GM18499 (cell line): ENCODE measurements around the gene GPD2.
"Not testable (repeated sequence)": the region's sequence is repeated elsewhere in the genome, so short reads cannot be mapped to it uniquely, and the experiment has no call there.

ENCODE experiments used
- ATAC-seq: cut with Tn5 transposase; IDR thresholded peaks from one replicate; pipeline ENCODE4 v1.9.1; 2021; ENCODE audit warnings: moderate number of reproducible peaks; ENCODE audit not compliant: insufficient read depth, unreplicated experiment

The GPD2 gene

DNA sequence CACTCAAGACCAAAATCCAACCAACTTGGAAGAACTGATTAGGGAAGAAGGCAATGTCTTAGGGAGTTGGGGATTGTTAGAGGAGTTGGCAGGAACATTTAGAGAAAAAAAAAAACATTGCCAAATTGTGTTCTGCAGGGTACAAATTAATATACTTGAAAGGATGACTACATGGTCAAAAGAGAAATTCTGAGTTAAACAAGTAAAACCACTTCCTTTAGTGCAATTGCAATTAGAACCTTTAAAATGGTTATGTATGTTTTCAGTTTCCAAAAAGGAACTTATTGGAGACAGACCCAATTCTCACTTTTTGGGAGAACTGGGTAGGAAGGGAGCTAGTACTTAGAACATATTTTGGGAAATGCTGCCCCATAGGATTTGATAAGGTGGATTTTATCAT is 137.9 kb downstream of the GPD2 start:
- no peak for ATAC-seq

DNA sequence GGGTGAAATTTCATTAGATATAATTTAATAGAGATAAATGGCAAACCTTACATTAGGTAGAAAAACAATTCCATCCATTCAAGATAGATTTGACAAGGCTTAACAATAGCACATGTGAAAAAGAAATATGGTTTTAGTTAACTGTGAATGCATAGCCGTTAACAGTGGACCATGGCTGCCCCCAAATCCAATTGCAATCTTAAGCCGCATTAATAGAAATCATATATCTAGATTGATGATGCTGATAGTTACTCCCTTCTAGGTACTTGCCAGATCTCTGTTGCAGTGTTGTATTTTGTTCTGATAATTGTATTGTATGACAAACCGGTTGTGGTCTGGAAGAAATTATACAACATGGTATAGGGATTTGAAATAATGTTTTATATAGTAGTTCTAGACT is 139.8 kb downstream of the GPD2 start:
- no peak for ATAC-seq

DNA sequence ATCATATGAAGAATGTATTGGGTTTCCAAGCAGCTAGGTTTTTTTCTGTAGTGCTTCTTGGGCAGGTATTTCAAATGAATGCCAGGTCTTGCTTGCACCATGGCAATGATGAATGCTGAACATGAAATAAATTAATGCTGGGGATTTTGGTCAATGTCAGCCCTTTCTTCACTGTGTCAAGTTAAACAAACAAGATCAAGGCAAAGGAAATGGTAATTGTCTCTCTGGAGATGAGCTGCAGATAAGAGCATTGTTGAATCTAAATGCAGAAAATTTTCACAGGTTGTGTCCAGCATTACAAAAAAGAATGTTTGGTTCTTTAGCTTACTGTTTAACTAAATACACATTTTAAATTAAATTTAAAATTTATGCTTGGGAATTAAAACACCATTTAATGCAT is 144.3 kb downstream of the GPD2 start:
- no peak for ATAC-seq

DNA sequence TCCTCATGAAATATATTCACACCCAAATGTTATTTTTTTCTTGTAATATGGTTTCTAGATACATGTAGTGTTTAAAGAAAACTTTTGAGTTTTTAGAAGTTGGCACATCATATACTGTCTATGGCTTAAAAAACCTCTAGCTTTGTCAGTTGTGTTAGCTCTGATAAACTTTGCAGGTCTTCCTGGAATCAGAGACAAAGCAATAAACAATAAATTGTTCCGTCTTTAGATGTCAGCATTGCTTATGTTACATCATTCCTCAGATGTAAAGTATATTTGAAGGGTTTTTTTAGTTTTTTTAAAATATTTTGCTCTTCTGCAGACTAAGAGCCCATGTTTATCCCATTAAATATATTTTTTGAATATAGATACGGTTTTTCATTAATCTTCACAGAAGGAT is 145.1 kb downstream of the GPD2 start:
- ATAC-seq, result no peak

DNA sequence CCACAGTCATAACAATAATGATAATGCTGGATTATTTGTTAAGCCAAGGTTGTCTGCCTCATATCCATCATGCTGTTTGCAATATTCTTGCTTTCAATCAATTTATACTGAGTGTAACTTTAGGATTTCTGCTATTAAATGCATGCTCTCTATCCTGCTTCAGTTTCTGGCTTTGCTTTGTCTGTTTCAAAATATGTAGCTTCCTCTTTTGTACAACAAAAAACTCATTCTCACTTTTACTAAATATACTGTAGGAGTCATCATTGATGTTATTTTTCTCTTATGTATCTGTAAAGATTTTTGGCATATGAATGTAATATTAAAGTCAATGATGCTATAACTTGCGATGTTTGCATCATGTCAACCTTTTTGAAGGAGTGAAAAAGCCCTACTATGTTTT is 149.3 kb downstream of the GPD2 start:
- ATAC-seq, result no peak

DNA sequence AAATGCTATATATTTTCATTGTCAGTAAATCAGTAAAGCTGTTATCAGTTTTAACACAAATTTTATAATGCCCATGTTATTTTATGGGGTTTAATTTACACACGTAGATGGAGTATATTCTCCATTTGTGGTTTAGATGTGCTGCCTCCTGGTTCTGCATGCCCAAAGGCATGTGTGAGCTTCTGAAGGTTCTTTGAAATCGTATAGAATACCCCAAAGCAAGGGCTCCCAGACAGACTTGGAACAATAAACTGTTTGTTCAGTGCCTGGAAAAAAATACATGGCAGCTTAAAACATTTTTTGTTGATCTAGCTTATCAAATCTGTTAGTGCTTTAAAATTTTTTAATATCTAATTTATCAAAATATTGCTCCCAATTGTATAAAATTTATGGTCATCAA is 150.4 kb downstream of the GPD2 start:
- ATAC-seq, result no peak

DNA sequence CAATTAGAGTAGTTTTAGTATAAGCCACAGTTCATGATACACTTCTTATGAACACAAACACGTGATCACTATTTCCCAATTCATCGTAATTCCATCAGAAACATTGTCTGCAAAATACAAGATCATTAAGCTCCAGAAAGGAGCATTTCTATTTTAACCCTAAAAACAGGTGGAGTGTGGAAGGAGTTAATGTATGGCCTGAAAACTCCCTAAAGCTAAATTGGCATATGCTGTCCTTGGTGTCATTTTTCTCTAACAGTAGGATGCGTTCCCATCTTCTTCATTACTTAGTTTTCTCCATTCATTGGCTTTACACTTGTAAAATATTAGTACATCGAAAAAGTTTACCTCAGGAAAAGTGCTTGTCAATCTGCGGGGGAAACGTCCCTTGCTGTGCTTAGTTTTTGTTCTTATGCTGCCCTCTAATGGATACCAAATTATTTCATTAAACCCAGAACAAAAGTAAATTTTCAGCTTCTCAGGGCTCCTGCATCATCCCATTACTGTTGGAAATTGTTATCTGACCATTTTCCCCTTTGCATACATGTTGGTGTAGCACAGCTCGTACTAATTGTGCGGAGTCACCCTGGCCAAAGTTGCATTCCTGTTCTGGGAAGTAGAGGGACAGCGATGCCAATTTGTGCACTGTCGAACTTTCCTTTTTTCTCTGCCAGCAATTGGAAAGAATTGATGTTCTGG is 153.4 kb downstream of the GPD2 start:
- no peak for ATAC-seq

DNA sequence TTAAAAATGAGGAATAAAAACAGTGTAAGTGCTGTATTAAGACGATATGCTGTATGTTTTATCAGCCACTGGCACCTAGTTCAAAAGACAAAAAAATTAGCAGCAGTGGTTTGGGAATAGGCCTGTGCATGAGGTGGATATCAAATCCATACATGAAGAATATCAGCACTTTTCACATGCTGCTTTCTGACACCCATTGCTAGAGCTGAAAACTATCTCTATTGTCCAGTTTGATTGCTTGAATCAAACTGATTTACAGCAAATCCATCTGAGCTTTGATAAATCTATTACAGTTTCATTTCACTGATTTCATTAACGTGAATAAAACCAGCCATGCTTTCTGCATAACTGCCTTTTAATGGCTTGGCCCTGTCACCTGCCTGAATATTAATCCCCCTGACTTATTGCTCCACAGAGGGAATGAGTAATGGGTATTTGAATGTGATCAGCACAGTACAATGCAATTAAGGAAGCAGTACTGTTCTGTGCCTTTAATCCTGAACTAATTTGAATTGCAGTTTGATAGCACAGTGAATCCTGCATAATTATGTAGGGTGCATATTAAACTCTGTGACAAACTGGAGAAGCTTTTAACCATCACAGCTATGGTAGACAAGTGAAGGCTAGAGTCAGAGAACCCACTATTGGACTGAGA is 154.0 kb downstream of the GPD2 start:
- ATAC-seq, result no peak

DNA sequence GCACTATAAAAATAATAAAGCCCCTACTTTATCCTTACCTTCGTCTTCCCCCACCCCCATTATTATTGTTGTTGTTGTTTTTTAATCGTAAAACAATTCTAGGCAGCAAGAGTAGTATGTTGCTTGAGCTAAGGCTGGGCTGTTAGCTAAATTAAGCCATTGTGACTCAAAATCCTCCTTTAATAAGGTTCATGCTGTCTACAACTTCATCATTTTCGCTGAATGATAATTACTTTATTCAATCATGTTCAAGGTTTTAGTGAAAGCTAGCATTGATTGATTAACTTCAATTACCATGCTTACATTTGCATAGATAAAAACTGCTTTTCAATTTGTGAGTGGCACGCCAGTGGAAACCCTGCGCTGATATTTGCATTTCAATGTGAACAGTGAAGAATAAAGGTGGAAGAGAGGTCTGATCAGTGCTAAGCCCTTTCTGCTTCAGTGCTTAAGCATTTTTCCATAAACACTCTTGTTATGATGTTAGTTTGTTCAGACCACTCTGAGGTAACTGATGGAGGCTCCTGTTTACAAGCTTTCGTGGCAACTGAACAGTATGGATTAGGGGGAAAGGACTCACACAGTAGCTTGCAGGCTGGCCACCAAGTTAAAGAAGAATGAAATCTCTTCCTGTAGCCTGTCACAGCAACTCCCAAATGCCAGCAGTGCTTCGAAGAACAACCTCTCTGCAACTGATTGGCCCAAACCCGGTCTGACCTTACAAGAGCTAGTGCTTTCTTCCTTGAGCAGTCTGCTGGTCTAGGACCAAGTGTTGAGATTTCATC is 156.8 kb downstream of the GPD2 start:
- ATAC-seq, result no peak

DNA sequence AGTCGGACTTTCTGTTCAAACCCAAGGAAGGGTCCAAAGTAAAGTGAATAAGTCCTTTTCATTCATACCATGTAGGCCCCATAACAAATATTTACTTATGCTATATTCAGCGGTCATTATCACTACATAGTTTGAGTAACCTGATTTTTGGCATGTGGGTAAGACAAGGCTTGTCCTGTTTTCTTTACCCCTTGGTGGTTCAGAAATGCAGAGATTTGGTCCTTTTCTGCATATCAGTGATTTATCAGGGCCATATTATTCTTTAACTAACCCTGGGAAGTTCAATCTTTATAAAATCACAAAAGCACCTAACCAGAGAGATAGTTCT is 157.4 kb downstream of the GPD2 start:
- ATAC-seq, result no peak

DNA sequence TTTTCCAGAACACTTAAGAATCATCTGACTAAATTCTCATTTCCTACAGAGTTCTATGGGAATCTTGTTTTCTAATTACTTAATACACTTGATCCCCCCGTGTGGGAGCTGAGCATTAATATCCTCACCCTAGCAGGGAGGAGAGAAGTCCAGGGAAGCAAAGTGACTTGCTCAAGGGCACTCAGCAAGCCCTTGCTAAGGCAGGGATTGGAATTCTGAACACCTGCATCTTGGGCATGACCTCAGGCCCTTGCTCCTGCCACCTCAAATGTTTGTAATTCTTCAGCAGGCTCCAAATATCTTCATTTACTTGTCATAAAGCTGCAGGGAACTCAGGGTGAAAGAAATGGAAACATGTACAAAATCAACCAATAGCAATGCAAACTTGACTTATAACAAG is 162.4 kb downstream of the GPD2 start:
- ATAC-seq, result no peak

DNA sequence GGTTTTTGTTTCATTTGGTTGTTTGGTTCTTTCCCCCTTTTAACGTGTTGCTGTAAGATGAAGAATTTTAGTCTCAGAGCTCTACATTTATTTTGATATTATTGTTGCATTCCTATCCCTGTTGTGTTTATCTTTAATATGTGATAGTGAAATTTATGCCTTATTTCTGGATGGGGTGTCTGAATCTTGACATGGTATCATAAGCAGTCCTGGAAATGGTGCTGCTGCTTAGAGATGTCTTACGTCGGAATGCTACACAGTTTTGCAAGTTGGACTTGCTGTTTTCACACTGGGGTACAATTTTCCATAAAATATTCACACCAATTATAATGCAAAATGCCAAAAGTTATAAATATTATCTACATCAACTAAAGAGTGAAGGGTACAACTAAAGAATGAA is 164.0 kb downstream of the GPD2 start:
- no peak for ATAC-seq

DNA sequence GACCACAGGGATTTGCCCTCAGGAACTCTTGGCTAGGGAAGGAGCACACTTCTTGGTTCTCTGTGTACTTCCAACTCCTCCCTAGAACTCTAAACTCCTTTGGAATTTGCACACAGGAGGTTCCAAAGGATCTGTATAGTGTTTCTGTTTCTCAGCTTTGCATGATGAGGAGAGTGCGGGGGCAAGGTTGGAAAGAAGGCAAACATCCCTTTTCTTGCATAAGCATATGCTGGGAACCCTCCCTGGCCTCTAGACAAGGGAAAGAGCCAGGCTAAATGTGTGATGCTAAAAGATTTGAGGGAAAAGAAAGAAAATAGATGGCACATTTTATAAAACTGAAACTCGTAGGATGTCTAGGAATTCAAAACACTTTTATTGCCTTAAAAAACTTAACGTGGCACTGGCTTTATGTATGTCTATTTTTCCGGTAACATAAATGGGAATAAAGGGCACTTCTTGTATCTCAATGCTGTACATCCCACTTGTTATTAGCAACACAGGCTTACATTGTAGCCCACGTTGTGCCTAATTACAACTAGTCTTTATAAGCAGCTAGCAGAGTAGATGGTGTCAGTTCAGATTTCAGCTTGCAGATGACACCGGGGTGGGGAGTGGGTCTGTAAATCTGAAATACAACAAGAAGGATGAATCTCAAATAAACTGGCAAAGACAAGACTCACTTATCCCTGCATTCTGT is 165.8 kb downstream of the GPD2 start:
- no peak for ATAC-seq

DNA sequence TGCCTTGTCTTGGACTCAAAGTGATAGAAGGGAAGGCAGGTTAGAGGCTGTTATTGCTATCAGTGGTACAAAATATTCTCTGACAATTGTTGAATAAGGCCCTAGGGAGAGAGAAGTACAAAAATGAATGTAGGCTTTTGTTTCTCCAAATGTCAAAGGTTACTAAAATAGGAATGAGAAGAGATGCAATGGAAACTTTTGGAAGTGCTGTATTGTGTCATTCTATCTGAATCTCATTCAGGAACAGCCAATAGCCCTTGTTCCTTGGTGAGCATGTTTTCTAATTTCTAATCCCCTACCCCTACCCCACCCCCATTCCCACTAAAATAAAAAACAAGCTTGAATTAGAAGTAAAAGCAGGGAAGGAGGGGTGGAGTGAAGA is 166.4 kb downstream of the GPD2 start:
- ATAC-seq, result no peak

DNA sequence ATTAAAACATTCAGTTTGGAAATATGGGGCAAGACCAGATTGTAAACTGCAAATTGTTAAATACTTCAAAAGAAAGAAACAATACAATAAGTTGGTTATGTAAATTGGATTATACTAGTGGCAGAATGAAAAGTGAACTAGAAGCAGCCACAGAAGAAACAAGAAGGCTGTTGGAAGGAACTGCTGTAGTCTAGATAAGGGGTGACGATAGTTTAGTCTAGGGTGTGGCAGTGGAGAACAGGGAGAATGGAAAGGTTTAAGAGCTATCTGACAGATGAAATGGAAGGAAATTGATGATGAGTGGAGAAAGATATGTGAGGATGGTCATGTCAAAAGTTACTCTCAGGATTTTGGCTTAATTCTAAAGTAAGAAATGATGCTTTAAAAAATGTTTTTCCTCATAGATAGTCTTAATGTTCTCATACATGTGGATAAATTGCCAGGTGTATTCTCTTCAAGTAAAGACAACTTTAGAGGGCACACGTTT is 179.7 kb downstream of the GPD2 start:
- ATAC-seq, result no peak

DNA sequence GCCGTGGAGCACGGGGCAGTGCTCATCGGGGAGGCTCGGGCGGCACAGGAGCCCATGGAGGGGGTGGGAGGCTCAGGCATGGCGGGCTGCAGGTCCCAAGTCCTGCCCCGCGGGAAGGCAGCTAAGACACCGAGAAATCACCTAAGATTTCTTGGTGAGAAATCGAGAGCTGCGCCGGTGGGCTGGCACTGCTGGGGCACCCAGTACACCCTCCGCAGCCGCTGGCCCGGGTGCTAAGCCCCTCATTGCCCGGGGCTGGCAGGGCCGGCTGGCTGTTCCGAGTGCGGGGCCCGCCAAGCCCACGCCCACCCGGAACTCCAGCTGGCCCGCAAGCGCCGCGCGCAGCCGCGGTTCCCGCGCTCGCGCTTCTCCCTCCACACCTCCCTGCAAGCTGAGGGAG is 181.9 kb downstream of the GPD2 start:
- ATAC-seq, result not testable (repeated sequence)

DNA sequence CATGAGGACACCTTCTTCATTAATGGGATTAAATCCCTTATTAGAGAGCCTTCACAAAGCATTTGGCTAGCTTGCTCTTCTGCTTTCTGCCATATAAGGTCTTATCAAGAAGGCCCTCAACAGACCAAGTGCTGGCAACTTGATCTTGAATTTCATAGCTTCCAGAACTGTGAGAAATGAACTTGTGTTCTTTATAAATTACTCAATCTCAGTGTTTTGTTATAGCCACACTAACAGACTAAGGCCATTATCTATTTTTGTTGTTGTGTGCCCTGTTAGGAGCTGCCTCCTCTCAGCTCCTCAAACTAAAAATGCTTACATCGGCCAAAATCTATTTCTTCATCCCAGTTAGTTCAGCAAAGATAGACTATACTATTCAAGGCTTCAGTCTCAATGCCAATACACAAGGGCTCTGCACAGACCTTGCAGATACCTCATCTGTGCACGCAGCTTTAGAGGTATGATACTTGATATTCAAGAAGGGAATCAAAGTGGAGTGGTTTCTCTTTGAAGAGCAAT is 182.9 kb downstream of the GPD2 start:
- no peak for ATAC-seq

DNA sequence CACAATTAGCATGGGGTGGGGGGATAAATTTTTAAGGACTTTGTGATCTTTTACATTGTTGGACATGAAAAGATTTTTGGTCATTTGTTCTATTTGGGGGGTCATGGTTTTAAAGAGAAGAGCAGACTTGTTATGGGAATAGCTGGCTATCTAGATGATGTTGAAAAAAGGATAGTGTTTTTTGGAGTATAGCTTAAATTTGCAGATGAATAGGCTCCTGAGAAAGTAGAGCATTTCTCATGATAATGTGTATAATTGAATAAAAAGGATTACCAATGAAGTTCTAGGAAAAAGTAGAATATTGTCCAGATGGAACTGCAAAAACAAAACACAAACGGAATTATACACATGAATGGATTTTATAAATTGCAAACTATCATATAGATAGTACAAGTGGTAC is 186.3 kb downstream of the GPD2 start:
- ATAC-seq, result no peak

DNA sequence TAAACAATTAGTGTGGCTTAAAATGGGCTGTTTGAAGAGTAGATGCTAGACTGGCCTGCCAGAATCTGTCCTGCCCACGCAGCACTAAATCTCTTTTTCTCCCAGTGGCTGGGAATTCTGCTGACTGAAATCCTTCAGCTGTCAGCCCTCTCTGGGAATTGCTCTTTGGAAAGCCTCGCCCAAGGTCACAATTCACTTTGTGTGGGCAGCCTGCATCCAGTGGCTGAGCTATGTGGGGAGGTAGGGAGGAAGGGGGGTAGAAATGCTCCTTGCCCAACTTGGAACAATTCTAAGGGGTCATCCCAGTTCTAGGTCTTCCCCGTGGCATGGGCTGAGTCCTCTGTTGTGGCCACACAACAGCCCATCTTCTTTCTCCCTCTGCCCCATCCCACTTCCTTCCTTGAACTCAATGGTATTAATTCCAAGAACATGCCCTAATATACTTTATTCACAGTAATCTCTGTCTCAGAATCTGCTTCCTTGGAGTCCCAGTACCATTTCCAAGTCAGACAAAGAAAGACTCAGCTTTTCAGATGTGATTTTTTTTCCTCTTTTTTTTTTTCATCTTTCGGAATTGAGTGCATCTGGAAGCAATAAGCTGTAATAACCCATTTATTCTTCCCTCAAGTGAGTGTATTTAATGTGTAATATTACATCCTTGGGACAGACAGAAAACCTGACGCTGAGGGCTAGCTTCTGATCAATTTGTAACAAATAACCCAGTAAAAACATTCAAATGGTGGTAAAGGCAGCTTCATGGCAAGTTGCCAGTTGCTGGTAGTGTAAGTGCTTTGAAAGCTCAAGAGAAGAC is 189.4 kb downstream of the GPD2 start:
- no peak for ATAC-seq

DNA sequence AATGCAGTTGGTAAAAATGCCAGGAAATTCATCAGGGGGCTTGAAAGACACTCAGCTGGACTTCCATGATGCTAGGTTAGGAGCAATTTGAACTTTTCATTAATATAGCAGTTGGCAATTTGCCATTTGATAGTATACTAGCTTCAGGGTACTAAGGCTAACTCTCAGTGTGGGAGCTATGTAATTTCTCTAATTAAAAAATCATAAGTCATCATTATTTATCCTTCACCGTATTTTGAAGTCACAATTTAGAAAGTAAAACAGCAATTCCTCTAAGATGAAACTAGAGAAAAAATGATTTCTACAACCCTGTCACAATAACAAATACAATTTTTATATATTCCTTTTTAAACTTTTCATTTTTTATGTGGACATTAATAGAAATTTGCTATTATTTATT is 190.8 kb downstream of the GPD2 start:
- no peak for ATAC-seq
